HG03039 (cell line): ENCODE results near the gene SPO11.

Experiments used
- ATAC-seq: cut with Tn5 transposase; IDR thresholded peaks from one replicate; pipeline ENCODE4 v1.9.1; 2021; ENCODE audit warnings: mild to moderate bottlenecking, moderate library complexity; ENCODE audit not compliant: unreplicated experiment

Gene SPO11, protein sequence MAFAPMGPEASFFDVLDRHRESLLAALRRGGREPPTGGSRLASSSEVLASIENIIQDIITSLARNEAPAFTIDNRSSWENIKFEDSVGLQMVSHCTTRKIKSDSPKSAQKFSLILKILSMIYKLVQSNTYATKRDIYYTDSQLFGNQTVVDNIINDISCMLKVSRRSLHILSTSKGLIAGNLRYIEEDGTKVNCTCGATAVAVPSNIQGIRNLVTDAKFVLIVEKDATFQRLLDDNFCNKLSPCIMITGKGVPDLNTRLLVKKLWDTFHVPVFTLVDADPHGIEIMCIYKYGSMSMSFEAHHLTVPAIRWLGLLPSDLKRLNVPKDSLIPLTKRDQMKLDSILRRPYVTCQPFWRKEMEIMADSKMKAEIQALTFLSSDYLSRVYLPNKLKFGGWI

DNA sequence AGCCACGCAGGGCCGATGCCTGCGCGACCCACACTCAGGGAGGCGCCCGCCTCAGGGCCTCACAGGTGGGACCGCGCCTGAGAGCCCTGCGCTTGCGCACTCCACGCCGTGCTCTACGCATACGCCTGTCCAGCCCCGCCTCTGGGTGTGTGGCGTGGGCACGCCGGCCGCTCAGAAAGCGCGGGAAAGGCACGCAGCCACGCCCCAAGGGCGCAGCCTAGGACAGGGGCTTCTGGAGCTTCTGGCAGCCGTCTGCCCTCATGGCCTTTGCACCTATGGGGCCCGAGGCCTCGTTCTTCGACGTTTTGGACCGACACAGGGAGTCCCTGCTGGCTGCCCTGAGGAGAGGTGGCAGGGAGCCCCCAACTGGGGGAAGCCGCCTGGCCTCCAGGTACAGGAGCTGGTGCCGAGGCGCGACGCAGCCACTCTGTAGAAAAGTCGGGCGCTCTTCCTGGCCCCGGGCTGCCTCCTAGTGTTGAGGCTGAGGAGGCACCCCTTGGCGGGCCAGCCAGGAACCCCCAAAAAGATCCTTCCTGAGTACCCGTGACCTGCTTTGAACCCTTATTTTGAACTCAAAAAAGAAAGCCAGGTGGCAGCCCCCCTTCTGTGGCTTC lies at the start of gene SPO11:
SPO11 (plus strand) TSS at position 196 of the 614 bp plus-strand sequence; CDS start at position 261, 65 bp downstream.
- no peak for ATAC-seq

DNA sequence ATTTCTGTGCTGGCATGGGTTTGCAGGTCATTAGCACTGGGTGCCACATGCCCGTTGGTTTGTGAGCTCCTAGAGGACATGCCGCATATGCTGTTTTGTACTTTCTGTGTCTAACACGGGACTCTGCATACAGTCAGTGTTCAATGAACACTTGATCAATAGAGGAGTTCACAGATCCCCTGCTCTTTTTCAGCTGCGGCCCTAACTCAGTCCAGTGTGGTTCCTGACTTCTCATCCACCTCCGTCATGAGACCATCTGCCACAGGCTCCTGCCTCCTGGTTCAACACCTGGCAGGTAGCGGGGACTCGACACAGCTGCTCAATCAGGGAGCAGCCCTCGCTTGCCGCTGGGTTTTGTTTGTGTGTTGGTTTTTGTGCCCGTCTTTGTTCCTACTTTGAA lies 49.4 kb upstream of the SPO11 start:
- ATAC-seq, result no peak

DNA sequence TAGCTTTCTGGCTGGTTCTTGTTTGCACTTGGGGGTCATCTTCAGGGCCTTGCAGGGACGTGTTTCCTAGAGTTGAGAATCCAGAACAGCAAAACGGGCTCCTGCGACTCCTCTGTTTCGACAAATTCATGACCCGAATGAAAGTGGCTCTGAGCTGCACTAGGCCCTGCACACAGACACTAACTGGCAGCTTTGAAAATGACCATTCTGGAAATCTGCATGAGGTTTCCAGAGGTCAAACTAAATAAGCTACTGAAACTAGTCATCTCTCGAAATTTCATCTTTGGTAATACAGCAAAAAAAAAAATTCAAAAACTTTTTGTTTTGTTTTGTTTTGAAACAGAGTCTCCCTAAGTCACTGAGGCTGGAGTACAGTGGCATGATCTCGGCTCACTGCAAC lies 47.7 kb upstream of the SPO11 start:
- no peak for ATAC-seq

DNA sequence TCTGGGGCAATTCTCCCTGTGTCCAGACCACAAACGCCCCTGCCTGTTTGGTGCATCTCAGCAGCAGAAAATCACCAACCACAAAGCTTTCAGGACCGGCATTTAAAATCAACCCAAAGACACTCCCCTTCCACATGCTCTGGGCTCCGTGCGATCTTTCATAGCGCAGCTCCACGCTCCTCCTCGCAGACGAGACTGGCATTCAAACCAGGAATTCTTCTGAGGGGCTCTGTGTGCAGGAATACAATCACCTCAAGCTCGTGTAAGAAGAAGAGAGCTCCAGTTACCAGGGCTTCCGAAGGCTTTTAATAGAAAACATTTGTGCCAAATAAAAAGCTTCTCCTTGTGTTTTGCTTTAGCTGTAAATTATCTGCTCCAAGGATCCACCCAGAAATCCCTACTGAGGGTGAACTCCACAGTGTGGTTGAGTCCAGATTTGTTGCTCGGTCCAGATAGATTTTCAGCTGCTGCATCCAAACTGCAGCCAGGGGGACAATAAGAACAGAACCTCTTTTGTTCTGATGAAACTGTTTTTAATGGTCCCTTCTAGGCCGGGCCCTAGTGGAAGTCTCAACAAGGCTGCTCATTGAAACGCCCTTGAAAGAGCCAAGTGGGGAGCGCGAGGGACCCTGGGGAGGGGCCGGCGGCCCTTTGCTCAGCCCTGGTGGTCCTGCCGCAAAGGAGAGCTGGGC lies 46.8 kb upstream of the SPO11 start:
- no peak for ATAC-seq

DNA sequence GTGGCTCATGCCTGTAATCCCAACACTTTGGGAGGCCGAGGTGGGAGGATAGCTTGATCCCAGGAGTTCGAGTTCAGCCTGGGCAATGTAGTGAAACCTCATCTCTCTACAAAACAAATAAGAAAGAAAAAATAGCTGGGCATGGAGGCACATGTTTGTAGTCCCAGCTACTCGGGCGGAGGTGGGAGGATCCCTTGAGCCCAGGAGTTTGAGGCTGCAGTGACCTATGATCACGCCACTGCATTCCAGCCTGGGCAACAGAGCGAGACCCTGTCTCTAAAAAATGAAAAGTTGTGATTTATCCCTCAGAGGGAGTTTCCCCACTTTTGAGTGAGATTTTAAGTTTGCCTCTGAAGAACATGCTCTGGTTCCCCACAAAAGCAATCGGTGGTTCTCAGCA lies 45.7 kb upstream of the SPO11 start:
- ATAC-seq, result no peak

DNA sequence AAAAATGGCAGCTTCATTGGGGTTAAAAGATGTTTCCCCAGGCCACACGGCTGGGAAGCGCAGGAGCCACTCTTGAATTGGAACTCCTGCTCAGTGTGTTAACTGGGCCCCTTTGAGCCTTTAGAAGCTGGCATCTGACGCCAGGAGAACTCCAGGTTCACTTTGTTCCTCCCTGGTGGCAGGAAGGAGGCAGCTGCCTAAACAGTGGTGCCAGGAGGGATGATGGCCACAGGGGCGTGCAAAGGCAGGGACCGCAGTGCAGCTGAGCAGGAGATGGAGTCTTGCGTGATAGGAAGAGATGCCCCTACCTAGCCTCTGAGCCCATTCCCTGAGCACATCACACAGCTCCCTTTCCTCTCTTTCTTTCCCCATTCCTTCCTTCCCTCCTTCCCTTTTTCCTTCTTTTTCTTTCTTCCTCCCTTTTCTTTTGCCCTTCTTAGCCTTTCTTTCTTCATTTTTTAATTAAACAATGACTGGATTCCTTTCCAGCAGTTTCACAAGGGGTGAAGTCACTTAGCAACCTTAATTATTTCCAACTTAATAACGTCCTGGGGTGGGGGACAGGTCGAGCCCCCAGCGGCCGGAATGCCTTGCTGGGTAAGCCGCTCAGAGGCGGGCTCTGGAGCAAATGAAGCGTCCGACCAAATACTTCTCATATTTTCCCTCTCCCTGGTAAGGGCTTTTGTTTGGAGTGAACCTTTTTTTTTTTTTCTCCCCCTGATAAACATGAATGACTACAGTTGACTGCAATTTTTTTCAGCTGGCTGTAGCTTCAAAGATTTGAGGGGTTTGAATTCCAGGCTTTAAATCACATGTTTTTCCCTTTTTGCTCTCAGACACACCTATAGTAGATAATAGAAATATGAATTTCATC lies 42.4 kb upstream of the SPO11 start:
- no peak for ATAC-seq

DNA sequence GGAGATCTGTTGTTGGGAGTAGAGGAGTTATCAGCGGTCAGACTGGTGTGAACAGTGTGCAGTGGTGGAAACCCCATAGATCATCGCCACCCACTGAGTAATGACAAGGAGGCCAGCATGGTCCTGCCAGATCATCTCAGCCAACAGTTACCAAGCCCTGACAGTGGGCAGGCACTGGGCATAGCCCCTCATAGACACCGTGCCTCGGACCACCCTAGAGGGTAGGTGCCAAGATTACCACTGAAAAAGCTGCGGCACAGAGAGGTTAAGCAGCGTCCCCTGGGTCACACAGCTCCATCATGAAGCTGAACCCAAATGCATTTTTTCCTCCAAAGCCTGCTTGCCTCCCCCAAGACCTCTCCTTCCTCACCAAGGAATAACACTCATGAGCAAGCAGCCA lies 41.7 kb upstream of the SPO11 start:
- no peak for ATAC-seq

DNA sequence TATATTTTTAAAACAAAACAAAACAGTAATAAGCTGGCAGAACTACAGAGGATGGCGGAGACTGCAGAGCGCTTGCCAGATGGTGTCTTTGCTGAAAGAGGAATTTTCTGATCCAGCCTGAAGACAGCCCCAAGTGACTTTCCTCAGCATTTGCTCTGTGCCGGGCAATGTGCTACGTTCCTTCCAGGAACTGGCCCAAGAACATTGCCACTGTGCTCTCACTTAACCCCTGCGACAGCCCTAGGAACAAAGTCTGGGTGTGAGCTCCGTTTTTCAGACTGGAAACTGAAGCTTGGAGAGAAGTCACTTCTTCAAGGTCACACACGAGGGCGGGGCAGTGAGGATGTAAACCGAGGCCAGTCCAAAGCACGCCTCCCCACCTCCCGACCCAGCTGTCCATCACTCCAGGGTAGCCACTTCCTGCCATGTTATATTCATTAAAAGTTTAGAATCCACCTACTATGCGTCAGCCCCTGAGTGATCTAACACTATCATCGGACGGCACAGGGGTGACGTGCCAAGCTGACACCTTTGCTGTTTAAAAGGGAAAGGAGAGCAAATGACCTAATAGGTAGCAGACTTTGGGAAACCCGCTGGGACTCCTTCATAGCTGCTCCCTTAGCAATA lies 40.8 kb upstream of the SPO11 start:
- no peak for ATAC-seq

DNA sequence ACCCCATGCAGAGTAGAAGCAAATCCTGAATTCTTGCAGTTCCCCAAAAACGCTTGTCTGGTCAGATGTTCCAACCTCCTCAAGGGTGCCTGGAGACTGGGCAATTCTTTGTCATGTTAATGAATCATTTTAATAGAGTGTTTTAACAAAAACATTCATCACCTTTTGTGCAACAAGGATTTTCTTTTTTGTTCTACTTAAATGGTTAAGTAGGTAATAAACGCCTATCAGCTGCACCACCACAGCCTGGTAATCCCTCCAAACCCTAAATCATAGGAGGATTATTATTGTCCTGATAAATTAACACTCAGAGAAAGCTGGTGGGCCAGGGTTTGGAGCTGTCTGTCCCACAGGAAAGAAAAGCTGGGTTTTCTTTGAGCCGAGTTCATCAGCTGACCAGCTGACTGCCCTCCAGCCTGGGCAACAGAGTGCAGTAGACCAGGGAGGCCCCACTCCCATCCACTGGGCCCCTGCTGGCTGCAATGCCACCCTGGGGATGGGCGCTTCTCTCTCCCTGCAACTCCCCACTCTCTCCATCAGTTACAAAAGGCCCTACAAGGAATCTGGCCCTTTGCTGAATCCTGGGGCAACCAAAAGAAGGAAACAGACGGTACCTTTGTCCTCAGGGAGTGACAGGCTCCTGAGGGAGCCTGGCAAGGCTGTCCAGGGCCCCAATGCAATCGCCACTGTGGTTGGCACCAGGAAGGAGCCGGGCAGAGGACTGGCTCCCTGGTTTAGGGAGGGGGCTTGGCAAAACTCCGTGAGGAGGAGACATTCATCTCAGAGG lies 40.0 kb upstream of the SPO11 start:
- ATAC-seq, result no peak

DNA sequence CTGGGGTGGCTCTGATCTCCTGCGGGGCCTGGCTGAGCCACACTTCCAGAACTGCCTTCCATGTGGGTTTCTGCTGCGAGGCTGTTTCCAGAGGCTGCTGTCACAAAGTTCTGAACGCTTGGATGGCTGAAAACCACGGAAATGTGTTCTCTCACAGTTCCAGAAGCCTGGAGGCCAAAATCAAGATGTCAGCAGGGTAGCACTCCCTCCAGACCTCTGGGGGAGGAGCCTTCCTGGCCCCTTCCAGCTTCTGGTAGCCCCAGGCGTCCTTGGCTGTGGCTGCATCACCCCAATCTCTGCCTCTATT lies 39.5 kb upstream of the SPO11 start:
- no peak for ATAC-seq

DNA sequence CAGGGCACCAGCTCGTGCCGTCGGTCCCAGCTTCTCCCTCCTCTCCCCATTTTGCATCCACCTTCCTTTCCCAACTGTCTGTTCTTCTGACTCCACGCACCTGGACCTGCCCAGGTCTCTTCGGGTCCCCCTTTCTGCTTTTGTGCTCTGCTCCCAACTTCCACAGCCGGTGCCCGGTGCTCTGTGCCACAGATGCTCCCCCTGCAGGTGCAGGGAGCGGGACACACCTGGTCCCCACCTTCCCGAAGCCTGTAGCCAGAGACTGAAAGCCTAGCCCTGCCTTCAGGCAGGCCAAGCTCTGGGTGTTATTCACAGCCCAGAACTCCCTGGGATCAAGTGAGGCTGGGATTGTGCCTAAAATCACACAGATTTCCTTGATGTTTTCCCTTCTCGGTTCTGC lies 38.6 kb upstream of the SPO11 start:
- ATAC-seq, result no peak

DNA sequence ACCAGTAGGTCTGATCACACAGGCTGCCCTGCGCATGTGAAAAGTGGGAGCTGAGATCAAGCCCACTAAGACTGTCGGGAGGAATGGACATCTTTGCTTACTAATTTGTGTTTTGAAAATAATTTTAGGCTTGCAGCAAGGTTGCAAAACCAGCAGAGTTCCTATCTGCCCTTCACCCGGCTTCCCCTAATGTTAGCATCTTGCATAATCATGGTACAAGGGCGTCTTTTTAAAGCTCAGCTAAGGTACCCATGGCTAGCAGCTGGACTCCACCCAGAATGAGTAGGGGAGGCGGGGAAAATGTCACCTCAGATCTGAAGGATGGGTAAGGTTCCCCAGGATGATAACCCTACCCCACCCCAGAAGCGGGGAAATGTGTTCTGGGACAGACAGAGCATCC lies 37.9 kb upstream of the SPO11 start:
- no peak for ATAC-seq

DNA sequence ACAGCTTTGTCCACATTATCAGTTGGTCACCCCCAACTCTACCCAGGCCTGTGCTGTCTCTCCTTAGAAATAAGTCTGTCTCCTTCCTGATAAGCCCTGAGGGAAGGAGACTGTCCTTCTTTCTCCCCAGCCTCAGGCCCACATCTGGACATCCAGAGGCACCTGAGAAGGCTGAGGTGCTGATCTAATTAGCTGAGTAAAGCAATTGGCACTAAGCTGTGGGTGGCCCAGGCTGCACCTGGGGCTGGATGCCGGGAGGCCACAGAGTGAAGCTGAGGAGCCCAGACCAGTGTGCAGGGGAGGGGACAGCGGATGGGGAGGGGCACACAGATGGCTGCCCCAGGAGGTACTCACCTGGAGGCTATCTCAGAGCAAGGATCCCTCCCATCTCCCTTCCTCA lies 37.0 kb upstream of the SPO11 start:
- no peak for ATAC-seq

DNA sequence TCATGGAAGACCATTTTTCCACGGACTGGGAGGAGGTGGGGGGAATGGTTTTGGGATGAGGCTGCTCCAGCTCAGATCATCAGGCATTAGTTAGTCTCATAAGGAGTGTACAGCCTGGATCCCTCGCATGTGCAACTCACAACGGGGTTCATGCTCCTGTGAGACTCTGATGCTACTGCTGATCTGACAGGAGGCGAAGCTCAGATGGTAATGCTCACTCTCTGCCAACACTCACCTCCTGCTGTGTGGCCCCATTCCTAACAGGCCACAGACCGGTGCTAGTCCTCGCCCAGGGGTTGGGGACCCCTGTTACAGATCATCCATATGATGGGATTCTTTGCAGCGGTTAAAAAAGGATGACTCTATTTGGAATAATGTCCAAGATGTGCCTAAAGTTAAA lies 35.6 kb upstream of the SPO11 start:
- ATAC-seq, result no peak

DNA sequence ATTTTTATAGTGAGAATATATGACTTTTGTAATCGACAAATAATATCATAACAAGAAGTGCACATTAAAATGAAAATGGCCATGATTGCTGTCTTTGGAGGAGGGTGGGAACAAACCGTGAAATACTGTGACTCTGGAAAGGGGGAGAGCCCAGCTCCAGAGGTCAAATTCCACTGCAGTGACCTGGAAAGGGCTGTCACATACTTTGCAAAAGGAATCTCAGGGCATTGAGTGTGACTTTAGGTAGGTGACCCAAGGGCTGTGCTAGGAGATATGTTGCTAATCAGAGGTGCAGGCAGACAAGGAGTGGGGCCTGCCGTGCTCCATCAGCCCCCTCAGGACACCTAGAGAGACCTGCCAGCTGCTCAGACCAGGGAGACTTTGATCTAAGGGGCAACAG lies 35.1 kb upstream of the SPO11 start:
- no peak for ATAC-seq

DNA sequence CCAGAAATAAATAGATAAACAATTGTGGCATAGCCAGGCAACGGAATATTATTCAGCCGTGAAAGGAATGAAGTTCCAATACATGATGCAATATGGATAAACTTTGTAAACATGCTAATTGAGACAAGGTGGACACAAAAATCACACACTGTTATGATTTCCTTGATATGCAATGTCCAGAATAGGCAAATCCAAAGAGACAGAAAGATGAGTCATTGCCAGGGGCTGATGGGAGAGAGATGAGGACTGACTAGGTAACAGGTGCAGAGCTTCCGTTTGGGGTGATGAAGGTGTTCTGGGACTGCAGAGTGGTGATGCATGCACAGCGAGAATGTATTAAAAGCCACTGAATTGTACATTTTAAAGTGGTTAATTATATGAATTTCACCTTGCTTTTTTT lies 31.1 kb upstream of the SPO11 start:
- no peak for ATAC-seq

DNA sequence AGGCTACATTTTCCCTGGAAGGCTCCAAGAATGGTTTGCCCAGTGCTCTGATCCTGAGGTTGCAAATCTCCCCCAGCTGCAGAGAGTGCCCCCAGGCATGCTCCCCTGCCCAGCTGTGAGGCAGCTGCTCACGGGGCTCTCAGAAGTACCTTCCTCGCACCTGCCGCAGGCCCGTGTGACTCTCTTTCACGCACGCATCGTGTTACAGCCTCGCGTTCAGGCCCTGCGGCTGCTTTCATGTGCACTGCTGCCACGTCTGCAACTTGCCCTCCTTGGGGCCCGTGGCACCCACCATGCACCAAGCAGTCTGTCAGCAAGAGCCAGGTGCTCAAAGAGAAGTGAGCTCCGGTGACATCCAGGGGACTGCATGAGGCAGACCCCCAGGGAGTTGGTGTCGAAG lies 28.6 kb upstream of the SPO11 start:
- ATAC-seq, result no peak

DNA sequence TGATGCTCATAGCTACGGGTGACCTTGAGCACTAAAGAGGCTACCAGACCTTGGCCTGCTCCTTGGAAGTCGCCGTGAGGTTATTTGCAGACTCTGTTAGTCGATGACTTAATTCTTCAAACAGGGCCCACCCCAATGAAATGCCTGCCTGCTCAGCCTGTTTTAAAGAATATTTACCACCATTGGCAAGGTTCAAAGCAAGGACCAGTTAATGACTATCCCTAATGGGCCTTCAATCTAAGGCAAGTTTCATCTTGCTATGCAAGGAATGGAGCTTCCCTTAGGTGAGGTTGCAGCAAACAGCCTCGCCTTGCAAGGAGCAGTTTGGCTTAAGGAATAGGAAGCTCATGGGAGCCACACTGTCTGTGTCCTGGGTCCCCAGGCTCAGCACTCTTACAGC lies 22.9 kb upstream of the SPO11 start:
- ATAC-seq, result no peak

DNA sequence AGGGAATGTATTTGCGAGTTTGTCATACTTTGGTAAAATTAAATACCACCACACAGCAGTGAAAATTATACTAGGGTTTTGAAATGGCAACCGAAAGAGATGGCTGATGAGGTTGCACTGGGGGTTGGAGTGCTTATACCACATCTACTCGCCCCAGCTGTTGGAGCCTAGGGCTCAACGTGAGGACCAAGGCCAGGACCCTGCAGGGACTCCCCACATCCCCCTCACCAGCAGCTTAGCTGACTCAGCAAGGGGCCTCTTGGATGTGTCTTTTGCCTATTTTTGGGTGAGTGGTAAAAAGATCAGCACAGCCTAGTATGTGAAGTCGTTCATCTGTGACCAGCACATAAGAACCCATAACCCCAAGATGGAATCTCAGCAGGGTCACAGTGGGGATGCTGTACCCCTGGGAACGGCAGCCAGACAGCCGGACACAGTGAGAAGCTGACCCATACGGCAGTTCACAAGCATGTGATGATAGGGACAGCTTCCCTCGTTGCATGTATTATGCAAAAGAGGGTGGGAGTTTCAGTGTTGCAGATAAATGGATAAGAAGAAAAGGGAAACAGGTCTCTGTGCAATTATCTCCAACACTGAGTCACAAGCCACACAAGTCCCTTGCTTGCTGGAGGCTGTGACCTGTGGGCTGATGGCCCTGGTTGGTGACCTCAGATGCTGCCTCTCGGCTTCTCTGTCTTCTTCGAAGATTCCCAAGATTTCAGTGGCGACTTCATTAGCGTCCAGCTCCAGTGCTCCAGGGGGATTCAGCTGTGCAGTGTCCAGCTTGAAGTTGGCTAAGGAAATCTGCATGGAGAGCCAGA lies 20.9 kb upstream of the SPO11 start:
- no peak for ATAC-seq
